Heart right ventricle (tissue), 16 donors: ENCODE data around the gene AGO3. TPM values are rescaled to one million over a fixed set of nuclear protein-coding genes. Genes with fewer than 3 reads are reported as not detected.

Experiments
- ATAC-seq, 8 donors: fragments of 200-7000 bp; cut with Tn5 transposase; one replicate each; pipeline ENCODE4 v1.9.1; 2020; ENCODE audit warnings: mild to moderate bottlenecking in 8 of 8, moderate library complexity in 8 of 8, moderate number of reproducible peaks in 1 of 8
- DNase-seq, 2 donors: peaks; one replicate each; pipeline ENCODE4 v3.0.0-alpha.2; 2020
- H3K27ac ChIP-seq, 10 donors: fragments of 200-600 bp; sonication (generic) in 2 of 10; one replicate each; pipeline versions ENCODE4 v1.5.0 to v1.8.0; 2020 to 2022; ENCODE audit warnings: mild to moderate bottlenecking in 3 of 10
- H3K27me3 ChIP-seq, 7 donors: fragments of 200-600 bp; one replicate each; pipeline ENCODE4 v1.8.0; 2021 to 2022; ENCODE audit warnings: mild to moderate bottlenecking in 2 of 7
- H3K36me3 ChIP-seq, 9 donors: fragments of 200-600 bp; sonication (generic) in 1 of 9; one replicate each; pipeline versions ENCODE4 v1.5.0 to v1.8.0; 2020 to 2022; ENCODE audit warnings: mild to moderate bottlenecking in 2 of 9
- H3K4me1 ChIP-seq, 9 donors: fragments of 200-600 bp; sonication (generic) in 1 of 9; one replicate each; pipeline versions ENCODE4 v1.5.0 to v1.8.0; 2020 to 2022; ENCODE audit warnings: mild to moderate bottlenecking in 4 of 9
- H3K4me3 ChIP-seq, 10 donors: fragments of 200-600 bp; sonication (generic) in 2 of 10; one replicate each; pipeline versions ENCODE4 v1.5.0 to v1.8.0; 2020 to 2022; ENCODE audit warnings: mild to moderate bottlenecking in 7 of 10, moderate library complexity in 2 of 10
- H3K9me3 ChIP-seq, 11 donors: fragments of 200-600 bp in 10 of 11; sonication (generic) in 2 of 11; one replicate each; pipeline versions ENCODE4 v1.5.0 to v1.8.0; 2013 to 2022; ENCODE audit warnings: mild to moderate bottlenecking in 2 of 11, control low read depth in 1 of 11, moderate library complexity in 1 of 11
- WGBS, 2 donors: extraction: QIAGEN DNeasy Blood & Tissue Kit; methylation state at CpG; one replicate each; pipeline ENCODE4 v1.1.7; 2013; ENCODE audit warnings: inconsistent platforms in 1 of 2; 5-methylcytosine and 5-hydroxymethylcytosine counted together
- intact Hi-C, 10 donors: fragments of 100-400 bp; cut with DNase I; formaldehyde crosslinking; loops; one replicate each; pipeline versions ENCODE4 v1.11.1 to v1.14.2; 2022
- polyA plus RNA-seq, 2 donors: library from polyadenylated mRNA; stranded (reverse); fragments of 200-250 nt; gene quantifications; one replicate each; pipeline ENCODE4 v1.2.3, GENCODE V29; 2013
- total RNA-seq, 10 donors: library from RNA; stranded (reverse); fragmentation: NEBNext Ultra II Directional in 3 of 10; extraction: Animal tissue kit (Norgen Biotek cat#: 25700) in 3 of 10; gene quantifications; one replicate each; pipeline versions ENCODE4 v1.2.1 to v1.2.4, GENCODE V29; 2021 to 2023
- TF ChIP-seq, protein P1 (sequence below), 9 donors: fragments of 200-600 bp; sonication (generic) in 2 of 9; IDR thresholded peaks; one replicate each; pipeline versions ENCODE4 v1.5.0 to v1.8.0; 2021 to 2022; ENCODE audit warnings: antibody characterized with exemption in 9 of 9, mild to moderate bottlenecking in 5 of 9, moderate library complexity in 1 of 9
- donor health status: Arrhythmogenic right ventricular cardiomyopathy.
- donor health status: ischemic (EF 13 %, LVEDD 7.1; RV severe dilation, severe dysfunction).
- donor health status: healthy with polysubstance abuse.
- donor health status: DM: no; HTN: yes; CAD: no.
- donor health status: DM: no; HTN: no; CAD: no.
- donor health status: ischemic (EF 25% LVEDD 6.9; RV normal size, moderate dysfunction).
- donor health status: ischemic (EF 25% LVEDD 5.7; RV mildly dilated, moderate dysfunction).
- donor health status: healthy.
- donor health status: DM: yes; HTN: yes; CAD: no.
- donor health status: Ischemic cardiomyopathy.
- donor health status: ischemic (EF 35%, LVEDD 5.7; RV mildly dilated, moderate dysfunction).
- donor health status: nonischemic (EF 11% LVEDD 7.7; RV severe dilation, severe dysfunction).
- donor health status: DM: yes; HTN: yes; CAD: no.
- donor health status: PGD.
- donor health status: ischemic (EF 29% LVEDD 5.4; RV normal size, mild dysfunction).
- donor health status: nonischemic (EF 23%, LVEDD 6.1; RV moderate dilation, normal function).

AGO3 gene
- total and polyA plus RNA-seq, 12 donors = 2.2 to 20.7 (median 14.7) TPM

DNA sequence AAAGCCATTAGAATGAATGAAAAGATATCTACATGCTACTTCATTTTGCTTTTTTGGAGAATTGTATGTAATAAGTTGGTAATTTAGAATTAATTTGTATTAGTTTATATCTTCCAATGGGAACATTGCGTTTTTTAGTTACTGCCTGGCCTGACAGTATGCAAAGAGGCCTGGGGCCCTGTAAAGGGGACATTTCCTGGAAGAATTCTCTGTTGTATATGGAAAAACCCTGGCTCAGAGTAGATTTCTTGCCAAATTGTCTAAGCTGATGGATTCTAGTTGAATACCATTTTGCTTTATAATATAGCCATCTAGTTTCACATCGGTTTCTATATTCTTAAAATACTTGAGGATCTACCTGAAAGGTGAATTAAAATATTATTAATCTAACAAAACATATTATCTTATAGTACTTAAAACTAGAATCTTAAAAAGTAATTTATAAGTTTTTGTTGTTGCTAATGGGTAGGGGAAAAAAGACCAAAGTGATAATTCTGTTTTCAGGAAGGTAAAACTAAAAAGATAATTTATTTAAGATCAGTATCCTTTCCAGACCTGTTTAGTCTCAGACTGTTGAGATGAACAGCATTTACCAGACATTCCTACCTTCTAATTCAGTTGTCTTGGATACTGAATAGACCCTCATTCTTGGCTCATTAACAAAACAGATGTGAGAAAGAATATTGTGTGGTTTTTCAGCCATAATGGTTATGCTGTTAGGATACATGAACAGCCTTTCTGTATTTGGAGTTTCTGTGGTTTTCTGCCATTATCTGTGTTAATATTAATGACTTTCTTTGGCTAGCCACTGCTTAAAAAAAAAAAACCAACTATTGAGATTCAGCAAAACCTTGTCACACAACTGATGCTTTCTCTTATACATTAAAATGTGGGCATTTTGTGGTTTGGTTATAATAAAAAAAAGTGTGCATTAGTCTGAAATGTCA, 4.8 kb downstream of the AGO3 start:
- H3K9me3 ChIP-seq = peaks cover 0 to 6% (median 0%) of the 10 kb centered on the region in 11 donors
- no peaks in the 10 kb centered on the region for H3K27me3 ChIP-seq
- intact Hi-C loops = loop anchor here in 1 of 10 donors (10.0 kb wide), 1 partner anchor 149 kb away; the partner anchor contains the start of genes ADPRS and TEKT2
- ATAC-seq (no peak), DNase-seq (no peak)
- H3K4me3 ChIP-seq = no peak overlapping the region
- peaks cover 0 to 55% (median 24%) of the 10 kb centered on the region in 9 donors for H3K4me1 ChIP-seq
- H3K27ac ChIP-seq = peak overlapping the region in 2 of 10 donors; percentile 7 to 17
- peaks cover 0 to 6% (median 0%) of the 10 kb centered on the region in 9 donors for H3K36me3 ChIP-seq
- TF ChIP-seq, protein P1, sequence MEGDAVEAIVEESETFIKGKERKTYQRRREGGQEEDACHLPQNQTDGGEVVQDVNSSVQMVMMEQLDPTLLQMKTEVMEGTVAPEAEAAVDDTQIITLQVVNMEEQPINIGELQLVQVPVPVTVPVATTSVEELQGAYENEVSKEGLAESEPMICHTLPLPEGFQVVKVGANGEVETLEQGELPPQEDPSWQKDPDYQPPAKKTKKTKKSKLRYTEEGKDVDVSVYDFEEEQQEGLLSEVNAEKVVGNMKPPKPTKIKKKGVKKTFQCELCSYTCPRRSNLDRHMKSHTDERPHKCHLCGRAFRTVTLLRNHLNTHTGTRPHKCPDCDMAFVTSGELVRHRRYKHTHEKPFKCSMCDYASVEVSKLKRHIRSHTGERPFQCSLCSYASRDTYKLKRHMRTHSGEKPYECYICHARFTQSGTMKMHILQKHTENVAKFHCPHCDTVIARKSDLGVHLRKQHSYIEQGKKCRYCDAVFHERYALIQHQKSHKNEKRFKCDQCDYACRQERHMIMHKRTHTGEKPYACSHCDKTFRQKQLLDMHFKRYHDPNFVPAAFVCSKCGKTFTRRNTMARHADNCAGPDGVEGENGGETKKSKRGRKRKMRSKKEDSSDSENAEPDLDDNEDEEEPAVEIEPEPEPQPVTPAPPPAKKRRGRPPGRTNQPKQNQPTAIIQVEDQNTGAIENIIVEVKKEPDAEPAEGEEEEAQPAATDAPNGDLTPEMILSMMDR (IDR thresholded peaks at IDR 0.05) = no peak
- WGBS, 2 donors = 52 to 60% methylated on average over 2 of the region's 2 CpGs

DNA sequence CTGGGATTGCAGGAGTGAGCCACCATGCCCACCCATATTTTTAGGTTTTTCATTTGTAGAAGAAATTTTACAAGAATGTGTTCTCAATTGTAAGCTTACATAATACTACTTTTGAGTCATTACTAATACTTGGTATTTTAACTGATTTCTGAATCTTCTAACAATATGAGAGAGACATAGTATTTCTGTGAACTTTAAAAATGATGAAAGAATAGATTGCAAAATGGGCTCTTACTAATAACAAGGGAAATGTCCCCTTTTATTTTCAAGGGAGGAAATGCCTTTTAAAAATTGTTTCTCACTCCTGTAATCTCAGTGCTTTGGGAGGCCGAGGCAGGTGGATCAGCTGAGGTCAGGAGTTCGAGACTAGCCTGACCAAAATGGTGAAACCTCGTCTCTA, 5.9 kb downstream of the AGO3 start:
- peaks cover 0 to 56% (median 29%) of the 10 kb centered on the region in 9 donors for H3K4me1 ChIP-seq
- ATAC-seq (peak in 1 of 8 donors; percentile 25), DNase-seq (no peak)
- no peaks in the 10 kb centered on the region for H3K27me3 ChIP-seq
- 96 to 100% methylated on average over 3 of the region's 3 CpGs for WGBS, 2 donors
- peaks cover 0 to 6% (median 0%) of the 10 kb centered on the region in 9 donors for H3K36me3 ChIP-seq
- H3K27ac ChIP-seq = no peak overlapping the region
- H3K4me3 ChIP-seq = no peak overlapping the region
- peaks cover 0 to 6% (median 0%) of the 10 kb centered on the region in 11 donors for H3K9me3 ChIP-seq
- TF ChIP-seq, protein P1 (IDR thresholded peaks at IDR 0.05) = no peak
- intact Hi-C loops = loop anchor here in 1 of 10 donors (10.0 kb wide), 1 partner anchor 148 kb away; the partner anchor contains the start of genes ADPRS and TEKT2

DNA sequence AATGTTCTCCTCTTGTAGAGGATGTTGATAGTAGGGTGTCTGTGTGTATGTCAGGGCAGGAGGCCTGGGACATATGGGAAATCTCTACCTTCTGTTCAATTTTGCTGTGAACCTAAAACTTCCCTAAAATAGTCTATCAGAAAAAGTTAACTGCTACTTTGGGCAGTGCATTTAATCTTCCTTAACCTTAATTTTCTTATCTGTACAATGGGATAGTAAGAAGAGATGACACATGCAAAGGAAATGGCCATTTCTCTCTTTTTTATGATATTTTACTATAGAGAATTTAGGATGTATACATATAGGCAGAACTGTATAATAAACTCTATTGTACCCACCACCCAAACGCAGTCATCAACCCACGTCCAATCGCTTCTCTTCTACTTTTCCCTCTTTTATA, 8.6 kb downstream of the AGO3 start:
- Histone ChIP-seq H3K4me1 (peaks cover 0 to 48% (median 19%) of the 10 kb centered on the region in 9 donors), H3K9me3 (peaks cover 0 to 6% (median 0%) of the 10 kb centered on the region in 11 donors), H3K27ac (no peak overlapping the region), H3K27me3 (no peaks in the 10 kb centered on the region), H3K36me3 (peaks cover 0 to 6% (median 0%) of the 10 kb centered on the region in 9 donors), H3K4me3 (no peak overlapping the region)
- DNase-seq = no peak
- intact Hi-C loops = loop anchor here in 1 of 10 donors (10.0 kb wide), 1 partner anchor 145 kb away; the partner anchor contains the start of genes ADPRS and TEKT2
- TF ChIP-seq, protein P1 (IDR thresholded peaks at IDR 0.05) = no peak
- no peak for ATAC-seq
- 99 to 100% methylated on average over 3 of the region's 3 CpGs for WGBS, 2 donors

DNA sequence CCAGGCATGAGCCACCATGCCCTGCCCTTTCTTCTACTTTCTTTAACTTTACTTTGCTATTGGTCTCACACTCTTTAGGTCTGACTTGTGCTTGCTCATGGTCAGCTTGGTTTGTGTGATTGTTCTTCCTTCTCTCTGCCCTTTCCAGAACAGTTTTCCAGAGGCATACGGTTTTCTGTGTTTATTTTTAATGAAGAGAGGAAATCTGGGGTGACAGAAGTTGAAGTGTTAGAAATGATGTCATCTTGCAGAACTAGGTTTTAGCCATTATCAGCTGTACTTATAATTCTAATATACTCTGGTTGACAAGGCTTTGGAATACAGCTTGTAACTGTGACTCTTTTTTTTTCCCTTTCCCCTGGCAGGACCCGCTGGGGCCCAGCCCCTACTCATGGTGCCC, 14.4 kb downstream of the AGO3 start:
- WGBS, 2 donors = 53 to 57% methylated on average over 2 of the region's 2 CpGs
- no peak overlapping the region for H3K4me3 ChIP-seq
- H3K27ac ChIP-seq = no peak overlapping the region
- peaks cover 0 to 30% (median 0%) of the 10 kb centered on the region in 9 donors for H3K36me3 ChIP-seq
- H3K9me3 ChIP-seq = no peaks in the 10 kb centered on the region
- no peaks in the 10 kb centered on the region for H3K27me3 ChIP-seq
- H3K4me1 ChIP-seq = peaks cover 0 to 32% (median 20%) of the 10 kb centered on the region in 9 donors
- no peak for DNase-seq
- TF ChIP-seq, protein P1 (IDR thresholded peaks at IDR 0.05) = no peak
- no peak for ATAC-seq
- intact Hi-C loops = no loop called here
